Amygdala (tissue), 56 donors: ENCODE data around the gene MGAT4A.
"Not testable (repeated sequence)": the region's sequence is repeated elsewhere in the genome, so short reads cannot be mapped to it uniquely, and the experiment has no call there.

ENCODE experiments used
- DNase-seq, 56 donors: peaks; one replicate each; lab custom pipeline; 2025; lab: John Stamatoyannopoulos, UW

Gene MGAT4A

DNA sequence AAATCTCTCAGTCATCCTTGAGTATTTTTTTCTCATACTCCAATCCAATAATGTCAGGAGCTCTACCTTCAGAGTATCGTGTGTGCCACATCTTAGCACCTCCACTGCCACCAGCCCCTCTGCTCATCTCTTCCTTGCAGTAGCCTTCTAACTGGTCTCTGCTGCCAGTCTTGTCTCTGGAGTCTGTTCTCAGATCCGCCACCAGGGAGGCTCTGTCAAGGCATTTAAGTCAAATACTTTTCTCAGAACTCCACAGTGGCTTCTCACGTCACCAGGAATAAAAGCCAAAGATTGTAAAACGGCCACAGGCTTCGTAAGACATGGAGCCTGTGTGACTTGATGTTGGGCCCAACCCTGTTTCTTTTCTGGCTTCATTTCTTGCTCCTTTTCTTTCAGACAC lies 115.5 kb downstream of the MGAT4A start:
- no peak for DNase-seq

DNA sequence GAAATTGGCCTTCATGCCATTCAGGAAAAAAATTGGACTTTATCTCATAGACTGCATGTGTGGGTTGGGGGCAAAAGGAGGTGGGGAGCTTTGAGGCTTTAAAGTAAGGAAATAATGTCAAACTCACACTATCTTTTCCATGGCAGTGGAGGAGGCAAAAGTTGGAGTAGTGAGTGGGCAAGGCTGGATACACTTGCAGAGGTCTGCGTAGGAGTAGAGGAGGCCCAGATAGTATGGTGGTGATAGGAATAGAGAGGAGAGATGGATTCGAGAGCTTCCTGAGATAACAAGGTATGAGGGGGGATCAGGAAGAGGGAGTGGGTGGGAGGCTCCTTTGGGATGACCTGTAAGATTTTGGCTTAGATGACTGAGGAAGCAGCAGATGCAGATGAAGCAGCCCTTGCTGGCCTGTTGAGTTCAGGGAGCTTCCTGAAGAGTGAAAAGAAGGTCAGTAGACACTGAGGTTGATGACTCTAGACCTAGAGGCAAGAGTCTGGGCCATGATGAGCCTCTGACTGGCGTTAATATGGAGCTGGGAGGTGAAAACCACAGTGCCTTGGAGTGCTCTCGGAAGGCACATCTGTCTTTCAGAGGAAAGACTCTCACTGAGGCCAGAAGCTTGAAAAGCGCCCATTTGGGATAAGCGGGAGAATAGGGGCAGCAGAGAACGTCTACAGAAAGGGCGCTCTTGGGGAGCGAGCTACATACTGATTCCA lies 116.8 kb downstream of the MGAT4A start:
- DNase-seq, result no peak

DNA sequence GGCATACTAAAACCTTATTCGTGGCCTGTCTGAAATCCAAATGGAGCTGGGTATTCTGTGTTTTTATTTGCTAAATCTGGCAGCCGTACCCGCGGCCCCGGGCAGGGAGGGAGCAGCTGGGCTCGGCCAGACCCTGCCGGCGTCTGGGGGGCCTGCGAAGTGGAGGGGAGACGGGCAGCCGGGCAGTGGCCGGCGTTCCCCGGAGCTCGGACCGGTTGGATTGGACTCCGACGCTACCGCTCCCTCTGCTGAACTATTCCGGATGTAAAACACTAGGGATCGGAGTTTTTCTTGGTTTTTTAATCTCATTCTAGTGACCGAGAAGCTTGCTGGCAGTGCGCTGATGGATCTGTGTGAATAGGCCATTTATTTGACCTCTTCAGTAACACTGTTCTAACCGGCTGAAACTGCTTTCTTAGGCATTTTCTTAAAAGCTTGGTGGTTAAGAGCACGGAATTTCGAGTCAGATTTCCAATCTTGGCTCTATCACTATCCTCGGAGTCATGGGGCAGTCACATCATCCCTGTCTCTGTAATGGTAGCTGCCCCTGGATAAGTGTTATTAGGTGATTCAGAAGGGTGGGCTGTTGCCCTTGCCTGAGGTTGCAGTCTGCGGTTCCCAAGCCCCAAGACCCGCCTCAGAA lies 121.8 kb downstream of the MGAT4A start:
- DNase-seq, result peak in 4 of 56 donors; percentile 35 to 69 (median 41)

GRCh38 chr2:98608116-98608961 lies 122.6 kb downstream of the MGAT4A start, which contains the start of the genes COA5 and UNC50:
TSS of gene COA5 (minus strand) at chr2:98608512. CDS start at chr2:98608405, 107 bp downstream.
TSS of gene UNC50 (plus strand) at chr2:98608589. CDS start at chr2:98609760, 1,171 bp downstream.
- peak in 55 of 56 donors; percentile 23 to 90 (median 73) for DNase-seq

DNA sequence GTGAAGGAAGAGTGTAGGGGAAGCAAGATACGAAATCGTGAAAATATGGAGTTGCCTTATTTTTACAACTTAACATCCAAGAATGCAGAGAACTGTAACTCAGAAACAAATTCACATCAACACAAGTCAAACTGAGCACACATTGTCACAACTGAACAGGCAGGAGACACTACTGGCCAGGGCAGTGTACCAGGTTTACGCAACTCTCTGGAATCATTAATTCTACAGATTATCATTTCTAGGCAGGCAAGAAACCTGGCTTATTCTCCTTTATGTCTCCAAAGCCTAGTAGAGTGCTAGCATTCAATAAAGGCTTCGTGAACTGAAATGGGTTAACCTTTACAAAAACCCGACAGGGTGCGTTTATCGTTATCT lies 123.2 kb downstream of the MGAT4A start:
- DNase-seq, result no peak

GRCh38 chr2:98607104-98607503 lies 123.8 kb downstream of the MGAT4A start:
- DNase-seq, result no peak

- no peak for DNase-seq
Observed at GRCh38 chr2:98606431-98606830, 124.5 kb downstream of the MGAT4A start.

DNA sequence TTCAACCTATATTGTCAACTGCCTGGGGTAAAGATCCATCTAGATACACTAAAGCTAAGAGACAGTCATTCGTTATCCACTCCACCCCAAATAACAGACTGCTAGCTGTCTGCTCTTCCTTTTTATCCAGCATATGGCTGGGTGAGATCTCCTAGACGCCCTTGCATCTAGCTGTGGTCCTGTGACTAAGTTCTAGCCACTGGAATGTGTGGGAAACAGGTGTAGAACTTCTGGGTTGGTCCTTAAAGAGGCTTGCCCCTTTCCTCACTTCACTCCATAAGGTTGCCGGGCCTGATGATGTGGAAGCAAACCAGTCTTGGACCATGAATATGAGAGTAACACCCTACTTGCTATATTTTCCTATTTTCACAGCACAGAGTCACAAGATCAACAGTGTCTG lies 125.9 kb downstream of the MGAT4A start:
- DNase-seq, result no peak

GRCh38 chr2:98604547-98604946 lies 126.4 kb downstream of the MGAT4A start:
- no peak for DNase-seq

DNA sequence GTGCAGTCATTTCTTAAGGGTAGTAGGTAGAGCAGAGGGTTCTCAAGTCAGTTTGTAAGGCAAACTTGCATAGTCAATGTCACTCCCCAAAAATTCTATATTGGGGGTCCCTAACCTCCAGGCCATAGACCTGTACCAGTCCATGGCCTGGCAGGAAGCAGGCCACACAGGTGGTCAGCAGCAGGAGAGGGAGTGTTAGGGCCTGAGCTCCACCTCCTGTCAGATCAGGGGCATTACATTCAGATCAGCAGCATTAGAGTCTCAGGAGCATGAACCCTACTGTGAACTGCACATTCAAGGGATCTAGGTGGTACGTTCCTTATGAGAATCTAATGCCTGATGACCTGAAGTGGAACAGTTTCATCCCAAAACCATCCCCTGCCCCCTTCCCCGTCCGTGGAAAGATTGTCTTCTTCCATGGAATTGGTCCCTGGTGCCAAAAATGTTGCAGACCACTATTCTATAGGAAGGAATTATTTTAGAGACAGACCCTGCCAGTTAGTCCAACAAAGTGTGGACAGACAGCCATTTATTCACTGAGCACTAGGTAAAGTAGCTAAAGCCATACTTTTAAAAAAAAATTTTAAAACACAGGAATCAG lies 129.3 kb downstream of the MGAT4A start:
- no peak for DNase-seq

DNA sequence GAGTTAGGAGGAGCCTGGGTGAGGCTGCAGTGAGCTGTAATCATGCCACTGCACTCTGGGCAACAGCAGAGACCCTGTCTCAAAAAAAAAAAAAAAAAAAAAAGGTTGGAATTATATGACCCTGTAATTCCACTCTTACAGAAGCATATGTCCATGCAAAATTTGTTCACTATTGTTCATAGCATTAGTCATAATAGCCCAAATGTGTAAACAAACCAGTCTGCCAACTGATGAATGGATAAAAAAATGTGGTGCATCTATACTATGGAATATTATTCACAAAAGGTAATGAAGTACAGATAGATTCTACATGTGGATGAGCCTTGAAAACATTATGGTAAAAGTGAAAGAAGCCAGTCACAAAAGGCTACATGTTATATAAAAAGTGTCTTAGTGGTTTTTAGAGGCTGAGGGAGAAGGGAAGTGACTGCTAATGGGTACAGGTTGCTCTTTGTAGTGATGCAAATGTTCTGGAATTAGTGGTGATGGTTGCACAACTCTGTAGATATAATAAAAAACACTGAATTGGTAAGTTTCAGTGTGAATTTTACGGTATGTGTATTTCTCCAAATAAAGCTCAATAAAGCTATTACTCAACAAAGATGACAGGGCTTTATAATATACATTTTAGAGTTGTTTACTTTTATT lies 132.0 kb downstream of the MGAT4A start:
- DNase-seq, result no peak

- DNase-seq, result not testable (repeated sequence)
Observed at GRCh38 chr2:98594665-98595064, 136.3 kb downstream of the MGAT4A start.

- no peak for DNase-seq
Observed at GRCh38 chr2:98592565-98592964, 138.4 kb downstream of the MGAT4A start.

GRCh38 chr2:98589489-98589888 lies 141.4 kb downstream of the MGAT4A start:
- no peak for DNase-seq

DNA sequence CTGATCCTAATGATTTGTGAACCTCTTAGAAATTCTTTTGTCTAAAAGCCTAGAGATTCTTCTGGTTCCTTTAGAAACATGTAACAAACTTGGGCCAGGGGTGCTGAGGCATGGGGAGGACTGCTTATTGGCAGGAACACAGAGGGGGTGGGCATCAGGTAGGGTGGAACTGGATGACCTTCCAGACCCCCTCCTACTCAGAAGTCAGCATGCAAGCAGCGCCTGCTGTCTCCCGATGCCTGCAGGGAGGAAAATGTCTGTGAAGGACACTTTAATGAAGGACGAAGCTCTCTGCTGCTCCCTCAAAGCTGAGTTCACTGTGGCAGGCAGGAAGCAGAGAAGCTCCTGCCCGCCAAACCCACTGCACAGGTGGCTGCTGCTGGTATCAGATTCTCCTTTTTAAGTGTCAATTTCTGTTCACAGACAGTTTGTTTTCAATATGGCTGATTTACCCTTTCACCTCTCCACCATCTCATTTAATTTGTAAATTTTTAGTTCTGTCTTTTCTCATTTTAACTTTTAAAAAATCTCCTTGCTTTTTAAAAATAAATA lies 142.0 kb downstream of the MGAT4A start:
- DNase-seq, result no peak

DNA sequence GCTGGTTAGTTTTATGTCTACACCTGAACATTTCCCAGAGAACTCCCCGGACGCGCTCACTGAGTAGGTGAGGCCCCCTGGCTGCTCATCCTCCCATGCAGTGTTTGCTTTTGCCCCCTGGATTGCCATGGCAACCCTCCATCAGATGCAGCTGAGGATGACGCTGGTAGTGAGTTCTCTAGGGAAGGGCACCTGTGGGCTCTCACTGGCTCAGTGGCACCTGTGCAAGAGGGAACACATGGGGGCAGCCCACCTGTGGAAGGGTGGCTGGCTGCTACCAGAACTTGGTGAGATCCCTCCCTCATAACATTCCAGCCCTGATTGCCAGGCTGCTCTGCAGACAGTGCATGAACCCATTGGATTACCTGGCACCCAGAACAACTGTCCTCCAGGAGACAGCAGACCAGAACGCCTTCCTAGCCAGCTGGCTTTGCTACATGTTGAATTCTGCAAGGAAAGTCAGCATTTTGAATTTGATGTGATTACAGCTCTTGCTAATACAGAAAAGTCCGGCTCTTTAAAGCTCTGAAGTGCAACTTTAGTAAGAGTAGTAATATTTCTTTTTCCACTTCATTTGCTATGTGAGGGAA lies 144.3 kb downstream of the MGAT4A start:
- DNase-seq, result no peak

GRCh38 chr2:98585386-98585785 lies 145.5 kb downstream of the MGAT4A start:
- no peak for DNase-seq

DNA sequence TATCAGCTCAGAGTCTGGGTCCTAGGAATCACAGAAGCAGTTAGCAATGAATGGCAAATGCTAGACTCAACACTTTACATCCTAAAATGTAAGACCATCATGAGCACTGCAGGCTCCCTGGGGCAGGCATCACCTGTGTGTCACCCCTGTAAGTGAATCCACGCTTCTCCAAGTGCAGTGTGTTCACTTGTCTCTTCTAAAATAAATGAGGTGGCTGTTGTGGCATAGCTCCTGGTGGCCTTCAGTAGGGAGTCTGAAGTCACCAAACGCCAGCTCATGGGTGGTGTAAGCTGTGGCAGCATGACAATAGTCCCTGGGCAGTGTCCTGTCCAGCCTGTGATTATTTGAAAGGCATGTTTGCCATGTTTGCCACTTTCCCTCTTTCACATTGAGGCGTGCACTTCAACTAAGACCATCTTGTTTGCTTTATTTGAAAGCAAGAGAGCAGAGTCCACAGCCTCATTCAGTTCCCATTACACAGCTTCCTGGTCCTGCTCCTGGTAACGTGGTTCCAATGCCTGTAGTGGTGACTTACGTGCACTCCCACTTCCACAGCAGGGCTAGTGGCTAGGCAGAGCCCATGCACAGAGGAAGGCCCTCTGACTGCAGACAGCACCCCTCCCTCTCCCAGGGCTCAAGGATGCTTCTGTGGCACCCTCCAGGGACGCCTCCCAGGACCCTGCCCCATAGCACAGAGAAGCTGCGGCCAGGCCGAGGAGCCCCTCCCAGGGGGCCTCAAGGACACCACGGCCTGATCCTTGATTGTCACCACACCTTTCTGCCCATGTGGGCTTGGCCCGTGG lies 146.9 kb downstream of the MGAT4A start:
- DNase-seq, result no peak

GRCh38 chr2:98583276-98583675 lies 147.7 kb downstream of the MGAT4A start:
- DNase-seq, result no peak
